ENCODE data around the gene SSTR4. TPM values are rescaled to one million over a fixed set of nuclear protein-coding genes. Genes with fewer than 3 reads are reported as not detected.
"Not testable (repeated sequence)": the region's sequence is repeated elsewhere in the genome, so short reads cannot be mapped to it uniquely, and the experiment has no call there.

SSTR4 gene
- total RNA-seq, 3 donors from 2014 or later = not detected

DNA sequence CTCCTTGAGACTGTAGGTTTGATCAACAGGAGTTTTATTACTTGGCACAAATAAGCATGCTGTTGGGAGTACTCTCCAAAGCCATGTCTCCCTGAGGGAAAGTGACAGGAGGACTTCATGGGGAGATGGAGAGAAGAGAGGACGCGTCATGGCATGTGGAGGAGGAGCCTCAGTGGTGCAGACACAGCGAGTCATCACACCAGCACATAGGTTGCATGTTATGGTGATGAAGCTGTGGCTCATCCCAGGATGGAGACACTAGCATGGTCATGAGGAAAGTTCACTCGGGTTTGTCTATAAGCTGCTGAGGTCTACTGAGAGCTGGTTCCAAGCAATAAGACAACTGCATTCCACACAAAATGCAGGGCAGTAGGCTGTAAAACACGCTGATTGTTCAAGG lies 13.2 kb upstream of the SSTR4 start:
- Histone ChIP-seq H3K27me3 (no peaks in the 10 kb centered on the region), H3K4me1 (no peaks in the 10 kb centered on the region), H3K36me3 (no peaks in the 10 kb centered on the region), H3K9me3 (no peaks in the 10 kb centered on the region), H3K27ac (no peak overlapping the region), H3K4me3 (no peak overlapping the region)
- TF ChIP-seq, protein P1, sequence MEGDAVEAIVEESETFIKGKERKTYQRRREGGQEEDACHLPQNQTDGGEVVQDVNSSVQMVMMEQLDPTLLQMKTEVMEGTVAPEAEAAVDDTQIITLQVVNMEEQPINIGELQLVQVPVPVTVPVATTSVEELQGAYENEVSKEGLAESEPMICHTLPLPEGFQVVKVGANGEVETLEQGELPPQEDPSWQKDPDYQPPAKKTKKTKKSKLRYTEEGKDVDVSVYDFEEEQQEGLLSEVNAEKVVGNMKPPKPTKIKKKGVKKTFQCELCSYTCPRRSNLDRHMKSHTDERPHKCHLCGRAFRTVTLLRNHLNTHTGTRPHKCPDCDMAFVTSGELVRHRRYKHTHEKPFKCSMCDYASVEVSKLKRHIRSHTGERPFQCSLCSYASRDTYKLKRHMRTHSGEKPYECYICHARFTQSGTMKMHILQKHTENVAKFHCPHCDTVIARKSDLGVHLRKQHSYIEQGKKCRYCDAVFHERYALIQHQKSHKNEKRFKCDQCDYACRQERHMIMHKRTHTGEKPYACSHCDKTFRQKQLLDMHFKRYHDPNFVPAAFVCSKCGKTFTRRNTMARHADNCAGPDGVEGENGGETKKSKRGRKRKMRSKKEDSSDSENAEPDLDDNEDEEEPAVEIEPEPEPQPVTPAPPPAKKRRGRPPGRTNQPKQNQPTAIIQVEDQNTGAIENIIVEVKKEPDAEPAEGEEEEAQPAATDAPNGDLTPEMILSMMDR (IDR thresholded peaks at IDR 0.05) = no peak
- TF ChIP-seq POLR2AphosphoS5 (IDR thresholded peaks at IDR 0.05) (no peak), POLR2A (IDR thresholded peaks at IDR 0.05) (no peak)
- no peak for DNase-seq (ENCODE audit: low spot score in 2 of 2)
- intact Hi-C loops (cut with DNase I; ENCODE audit: low total_unique reads) = no loop called here

DNA sequence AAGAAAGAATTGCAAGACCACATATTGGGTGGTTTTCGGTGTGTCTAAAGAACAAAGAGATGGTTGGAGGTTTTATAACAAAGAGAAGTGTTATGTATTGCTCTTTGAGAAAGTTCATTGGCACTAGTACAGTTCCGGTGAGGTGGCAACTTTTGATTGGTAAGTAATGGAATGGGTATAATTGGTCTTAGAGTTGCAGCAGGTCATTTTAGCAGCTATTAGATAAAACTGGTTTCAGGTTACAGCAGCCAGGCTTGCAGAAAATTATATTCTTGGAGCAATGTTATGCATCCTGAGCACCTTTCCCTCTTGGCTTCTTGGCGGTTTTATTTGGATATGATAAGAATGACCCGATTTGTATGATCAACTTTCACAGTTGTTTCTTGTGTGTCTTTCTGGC lies 12.3 kb upstream of the SSTR4 start:
- H3K27me3 ChIP-seq = no peaks in the 10 kb centered on the region
- no peak for TF ChIP-seq POLR2A (IDR thresholded peaks at IDR 0.05)
- TF ChIP-seq, protein P1 (IDR thresholded peaks at IDR 0.05) = no peak
- no peak for TF ChIP-seq POLR2AphosphoS5 (IDR thresholded peaks at IDR 0.05)
- no peak overlapping the region for H3K4me3 ChIP-seq
- no peaks in the 10 kb centered on the region for H3K9me3 ChIP-seq
- intact Hi-C loops (cut with DNase I; ENCODE audit: low total_unique reads) = no loop called here
- H3K27ac ChIP-seq = no peak overlapping the region
- no peaks in the 10 kb centered on the region for H3K4me1 ChIP-seq
- no peaks in the 10 kb centered on the region for H3K36me3 ChIP-seq
- DNase-seq (ENCODE audit: low spot score in 2 of 2) = no peak

DNA sequence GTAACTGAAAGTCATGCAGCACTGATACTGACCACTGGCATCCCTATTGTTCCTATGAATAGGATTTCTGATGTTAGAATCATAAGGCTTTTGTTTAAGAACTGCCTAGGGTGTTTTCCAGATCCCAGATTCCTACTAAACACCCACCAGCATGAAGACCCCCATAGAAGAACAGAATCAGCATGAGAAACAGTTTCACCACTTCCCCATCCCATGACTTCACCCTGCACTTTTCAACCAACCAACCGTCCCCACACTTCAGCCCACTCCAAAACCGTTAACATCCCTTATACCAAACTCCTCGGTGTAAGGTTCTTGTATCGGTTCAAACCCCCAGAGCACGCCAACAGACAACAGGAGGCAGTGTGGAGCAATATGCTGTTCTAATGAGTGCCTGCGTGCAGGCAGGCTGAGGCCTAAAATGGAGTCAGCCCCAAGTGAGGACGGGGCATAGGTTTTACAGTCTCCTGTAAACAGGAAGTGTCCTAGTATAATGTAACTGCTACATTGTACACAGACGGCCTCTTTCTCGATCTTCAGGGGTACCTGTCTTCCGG lies 11.4 kb upstream of the SSTR4 start:
- H3K4me1 ChIP-seq = no peaks in the 10 kb centered on the region
- H3K4me3 ChIP-seq = no peak overlapping the region
- no peaks in the 10 kb centered on the region for H3K36me3 ChIP-seq
- no peak for DNase-seq (ENCODE audit: low spot score in 2 of 2)
- no peaks in the 10 kb centered on the region for H3K9me3 ChIP-seq
- intact Hi-C loops (cut with DNase I; ENCODE audit: low total_unique reads) = no loop called here
- no peak overlapping the region for H3K27ac ChIP-seq
- H3K27me3 ChIP-seq = no peaks in the 10 kb centered on the region
- TF ChIP-seq POLR2A (IDR thresholded peaks at IDR 0.05) = no peak

DNA sequence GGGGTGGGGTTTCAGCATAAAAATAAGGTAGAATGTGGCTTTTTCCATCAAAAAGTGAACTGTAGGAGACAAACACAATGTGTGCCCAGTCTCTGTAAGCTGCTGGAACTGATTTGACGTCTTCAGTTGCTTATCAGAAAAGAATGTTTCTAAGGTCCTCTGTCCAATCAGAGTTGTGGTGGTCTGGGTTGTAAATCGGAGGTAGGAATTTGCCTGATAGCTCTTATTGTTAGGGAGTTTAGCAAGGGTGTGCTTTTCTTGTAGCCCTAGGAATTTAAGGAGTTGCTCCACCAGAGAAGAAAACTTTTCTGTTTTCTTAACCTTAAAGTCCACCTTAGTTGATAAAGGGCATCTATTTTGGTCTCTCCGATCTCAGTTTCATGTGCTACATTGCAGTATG lies 10.4 kb upstream of the SSTR4 start:
- Histone ChIP-seq H3K27me3 (no peaks in the 10 kb centered on the region), H3K9me3 (no peaks in the 10 kb centered on the region), H3K27ac (no peak overlapping the region), H3K36me3 (no peaks in the 10 kb centered on the region), H3K4me3 (no peak overlapping the region), H3K4me1 (no peaks in the 10 kb centered on the region)
- TF ChIP-seq POLR2A (IDR thresholded peaks at IDR 0.05) = no peak
- TF ChIP-seq POLR2AphosphoS5 (IDR thresholded peaks at IDR 0.05) = no peak
- TF ChIP-seq, protein P1 (IDR thresholded peaks at IDR 0.05) = no peak
- DNase-seq (ENCODE audit: low spot score in 2 of 2) = no peak
- intact Hi-C loops (cut with DNase I; ENCODE audit: low total_unique reads) = no loop called here

DNA sequence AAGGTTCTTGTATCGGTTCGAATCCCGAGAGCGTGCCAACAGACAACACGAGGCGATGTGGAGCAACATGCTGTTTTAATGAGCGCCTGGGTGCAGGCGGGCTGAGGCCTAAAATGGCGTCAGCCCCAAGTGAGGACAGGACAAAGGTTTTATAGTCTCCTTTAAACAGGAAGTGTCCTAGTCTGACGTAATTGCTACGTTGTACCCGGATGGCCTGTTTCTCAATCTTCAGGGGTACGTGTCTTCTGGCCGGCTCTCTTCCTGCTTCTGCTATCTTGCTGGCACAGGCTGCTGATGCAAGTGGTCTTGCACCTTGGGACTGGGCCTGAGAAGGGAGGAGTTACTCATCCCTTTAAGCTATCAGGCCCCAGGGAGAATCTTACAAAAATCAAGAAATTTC lies 9.6 kb upstream of the SSTR4 start:
- H3K36me3 ChIP-seq; H3K27ac ChIP-seq; H3K4me1 ChIP-seq; H3K4me3 ChIP-seq; H3K9me3 ChIP-seq; DNase-seq (ENCODE audit: low spot score in 2 of 2); H3K27me3 ChIP-seq; intact Hi-C loops (cut with DNase I; ENCODE audit: low total_unique reads): not testable (repeated sequence)

DNA sequence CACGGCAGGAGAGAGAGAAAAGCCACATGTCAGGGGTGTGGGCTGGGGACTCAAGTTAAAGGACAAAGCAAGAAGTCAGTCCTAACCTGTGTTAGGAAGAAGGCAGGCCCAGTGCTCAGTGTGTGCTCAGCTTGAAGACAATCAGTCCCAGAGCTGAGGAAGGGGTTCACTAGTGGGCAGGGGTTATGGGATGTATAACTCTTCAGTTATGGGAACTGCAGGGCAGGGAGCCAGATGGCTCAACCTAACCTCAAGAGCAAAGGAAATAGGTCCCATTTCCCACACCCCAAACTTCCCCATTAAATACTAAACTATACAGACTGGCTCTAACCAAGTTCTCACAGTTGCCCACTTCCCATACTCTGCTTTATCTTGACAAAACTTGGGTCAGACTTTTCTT lies 7.4 kb upstream of the SSTR4 start:
- Histone ChIP-seq H3K4me1 (no peaks in the 10 kb centered on the region), H3K9me3 (no peaks in the 10 kb centered on the region), H3K4me3 (no peak overlapping the region), H3K36me3 (no peaks in the 10 kb centered on the region), H3K27me3 (no peaks in the 10 kb centered on the region), H3K27ac (no peak overlapping the region)
- DNase-seq (ENCODE audit: low spot score in 2 of 2) = no peak
- TF ChIP-seq POLR2A (IDR thresholded peaks at IDR 0.05) (no peak), POLR2AphosphoS5 (IDR thresholded peaks at IDR 0.05) (no peak)
- TF ChIP-seq, protein P1 (IDR thresholded peaks at IDR 0.05) = no peak
- intact Hi-C loops (cut with DNase I; ENCODE audit: low total_unique reads) = no loop called here
